Fibroblast of skin of left quadriceps (primary cell): ENCODE results near the gene IKBKE.

Experiments used
- DNase-seq, 2 experiments: peaks; one replicate each; pipeline ENCODE4 v3.0.0-alpha.2; 2013; ENCODE audit warnings: low read depth in 2 of 2

Gene IKBKE

GRCh38 chr1:206455289-206455665 is 15.0 kb upstream of the IKBKE start:
- DNase-seq = no peak

- no peak for DNase-seq
Measured at GRCh38 chr1:206455666-206456344, 14.5 kb upstream of the IKBKE start.

- peak in 1 of 2 experiments; percentile 42 for DNase-seq
Measured at GRCh38 chr1:206456577-206457370, 13.5 kb upstream of the IKBKE start.

GRCh38 chr1:206457408-206458120 is 12.7 kb upstream of the IKBKE start:
- DNase-seq = no peak

- no peak for DNase-seq
Measured at GRCh38 chr1:206459703-206460102, 10.6 kb upstream of the IKBKE start.

- no peak for DNase-seq
Measured at GRCh38 chr1:206460836-206461426, 9.3 kb upstream of the IKBKE start.

GRCh38 chr1:206461602-206462455 is 8.4 kb upstream of the IKBKE start:
- peak; percentile 42 to 54 for DNase-seq

GRCh38 chr1:206463137-206463536 is 7.1 kb upstream of the IKBKE start:
- no peak for DNase-seq

GRCh38 chr1:206463911-206464310 is 6.4 kb upstream of the IKBKE start:
- no peak for DNase-seq

GRCh38 chr1:206464456-206464964 is 5.8 kb upstream of the IKBKE start:
- peak; percentile 51 to 56 for DNase-seq

GRCh38 chr1:206465951-206466350 is 4.3 kb upstream of the IKBKE start:
- DNase-seq = no peak

- no peak for DNase-seq
Measured at GRCh38 chr1:206466840-206467649, 3.2 kb upstream of the IKBKE start.

- DNase-seq = no peak
Measured at GRCh38 chr1:206467915-206468314, 2.4 kb upstream of the IKBKE start.

- DNase-seq = no peak
Measured at GRCh38 chr1:206468571-206468970, 1.7 kb upstream of the IKBKE start.

GRCh38 chr1:206469411-206469932 is 804 bp upstream of the IKBKE start:
- DNase-seq = no peak

GRCh38 chr1:206470692-206471414 is 577 bp downstream of the IKBKE start:
- no peak for DNase-seq

- DNase-seq = no peak
Measured at GRCh38 chr1:206471415-206471801, 1.1 kb downstream of the IKBKE start.

GRCh38 chr1:206472024-206472423 is 1.7 kb downstream of the IKBKE start:
- DNase-seq = no peak

GRCh38 chr1:206472454-206472853 is 2.2 kb downstream of the IKBKE start:
- DNase-seq = peak; percentile 49 to 50
